Activated naive CD4-positive, alpha-beta T cell treated with anti-CD3 and anti-CD28 coated beads, Interleukin-2, amount 10 ng/mL, durations not matched to agents 7 days and 5 days (primary cell): ENCODE results near the gene ENPP7.
A peak's percentile ranks its signal among the peaks of the same experiment; 100 is the strongest.

Experiments
- CTCF ChIA-PET: fragments of 350-600 bp; sonication (Branson Sonifier 250); formaldehyde crosslinking; loops from one replicate; lab custom pipeline; 2021; ENCODE audit warnings: antibody characterized with exemption; lab: Charles Lee
- DNase-seq: peaks from one replicate; pipeline ENCODE4 v3.0.0-alpha.2; 2020
- H3K27ac Mint-ChIP-seq: one replicate; pipeline ENCODE4 v1.8.0; 2021; ENCODE audit warnings: mild to moderate bottlenecking, moderate library complexity, mixed read lengths
- H3K27me3 Mint-ChIP-seq: one replicate; pipeline ENCODE4 v1.8.0; 2021; ENCODE audit warnings: mild to moderate bottlenecking, mixed read lengths
- H3K36me3 Mint-ChIP-seq: one replicate; pipeline ENCODE4 v1.8.0; 2021; ENCODE audit warnings: mixed read lengths
- H3K4me1 Mint-ChIP-seq: one replicate; pipeline ENCODE4 v1.8.0; 2021; ENCODE audit warnings: mixed read lengths
- H3K4me3 Mint-ChIP-seq: one replicate; pipeline ENCODE4 v1.8.0; 2021; ENCODE audit warnings: mild to moderate bottlenecking, moderate library complexity, mixed read lengths
- H3K9me3 Mint-ChIP-seq: one replicate; pipeline ENCODE4 v1.8.0; 2021; ENCODE audit warnings: mixed read lengths

ENPP7 gene

GRCh38 chr17:79730769-79731483, at the start of gene ENPP7:
TSS of gene ENPP7 (plus strand) at chr17:79730943. CDS start at chr17:79731140, 197 bp downstream.
- CTCF ChIA-PET, result no interaction called here
- Mint-ChIP-seq H3K27ac (no peak within 1 kb of the TSS), H3K9me3 (no peaks in the 10 kb centered on the region), H3K4me1 (peaks cover 23% of the 10 kb centered on the region), H3K36me3 (no peaks in the 10 kb centered on the region), H3K4me3 (no peak within 1 kb of the TSS), H3K27me3 (no peaks in the 10 kb centered on the region)
- no peak for DNase-seq

GRCh38 chr17:79681101-79681621, 49.6 kb upstream of the ENPP7 start:
- CTCF ChIA-PET, result no interaction called here
- Mint-ChIP-seq H3K4me3 (no peak overlapping the region), H3K9me3 (no peaks in the 10 kb centered on the region), H3K27me3 (peaks cover 11% of the 10 kb centered on the region), H3K4me1 (no peaks in the 10 kb centered on the region), H3K36me3 (no peaks in the 10 kb centered on the region), H3K27ac (no peak overlapping the region)
- no peak for DNase-seq

- no peaks in the 10 kb centered on the region for H3K4me1 Mint-ChIP-seq
- peaks cover 11% of the 10 kb centered on the region for H3K27me3 Mint-ChIP-seq
- DNase-seq, result no peak
- CTCF ChIA-PET, result no interaction called here
- H3K27ac Mint-ChIP-seq, result no peak overlapping the region
- H3K9me3 Mint-ChIP-seq, result no peaks in the 10 kb centered on the region
- H3K4me3 Mint-ChIP-seq, result no peak overlapping the region
- H3K36me3 Mint-ChIP-seq, result no peaks in the 10 kb centered on the region
These were observed 49.0 kb upstream of the ENPP7 start for GRCh38 chr17:79681628-79682261.

GRCh38 chr17:79683365-79683764, 47.4 kb upstream of the ENPP7 start:
- no peak for DNase-seq
- CTCF ChIA-PET, result no interaction called here
- no peaks in the 10 kb centered on the region for H3K36me3 Mint-ChIP-seq
- H3K27ac Mint-ChIP-seq, result no peak overlapping the region
- H3K27me3 Mint-ChIP-seq, result peaks cover 11% of the 10 kb centered on the region
- H3K4me3 Mint-ChIP-seq, result no peak overlapping the region
- no peaks in the 10 kb centered on the region for H3K4me1 Mint-ChIP-seq
- H3K9me3 Mint-ChIP-seq, result no peaks in the 10 kb centered on the region

GRCh38 chr17:79684132-79684985, 46.4 kb upstream of the ENPP7 start:
- H3K27ac Mint-ChIP-seq, result no peak overlapping the region
- no peaks in the 10 kb centered on the region for H3K9me3 Mint-ChIP-seq
- no peaks in the 10 kb centered on the region for H3K4me1 Mint-ChIP-seq
- no peak for DNase-seq
- peaks cover 11% of the 10 kb centered on the region for H3K27me3 Mint-ChIP-seq
- CTCF ChIA-PET, result no interaction called here
- H3K4me3 Mint-ChIP-seq, result no peak overlapping the region
- no peaks in the 10 kb centered on the region for H3K36me3 Mint-ChIP-seq

- Mint-ChIP-seq H3K36me3 (no peaks in the 10 kb centered on the region), H3K9me3 (no peaks in the 10 kb centered on the region), H3K4me1 (no peaks in the 10 kb centered on the region), H3K4me3 (no peak overlapping the region), H3K27ac (no peak overlapping the region), H3K27me3 (peaks cover 11% of the 10 kb centered on the region)
- CTCF ChIA-PET, result no interaction called here
- no peak for DNase-seq
These were observed 45.6 kb upstream of the ENPP7 start for GRCh38 chr17:79685121-79685520.

GRCh38 chr17:79686476-79686875, 44.3 kb upstream of the ENPP7 start:
- Mint-ChIP-seq H3K27me3 (peaks cover 11% of the 10 kb centered on the region), H3K4me3 (no peak overlapping the region), H3K9me3 (no peaks in the 10 kb centered on the region), H3K36me3 (no peaks in the 10 kb centered on the region), H3K4me1 (no peaks in the 10 kb centered on the region), H3K27ac (no peak overlapping the region)
- no peak for DNase-seq
- CTCF ChIA-PET, result no interaction called here

GRCh38 chr17:79690466-79690865, 40.3 kb upstream of the ENPP7 start:
- peak overlapping the region; percentile 66 for H3K27ac Mint-ChIP-seq
- H3K4me3 Mint-ChIP-seq, result no peak overlapping the region
- CTCF ChIA-PET, result no interaction called here

GRCh38 chr17:79690988-79691836, 39.5 kb upstream of the ENPP7 start:
- Mint-ChIP-seq H3K27me3 (peaks cover 25% of the 10 kb centered on the region), H3K9me3 (no peaks in the 10 kb centered on the region), H3K27ac (no peak overlapping the region), H3K4me3 (no peak overlapping the region), H3K4me1 (no peaks in the 10 kb centered on the region), H3K36me3 (no peaks in the 10 kb centered on the region)
- CTCF ChIA-PET, result no interaction called here
- no peak for DNase-seq

More at GRCh38 chr17:79690466-79690865, 40.3 kb upstream of the ENPP7 start:
- Mint-ChIP-seq H3K36me3 (no peaks in the 10 kb centered on the region), H3K27me3 (peaks cover 18% of the 10 kb centered on the region), H3K9me3 (no peaks in the 10 kb centered on the region), H3K4me1 (no peaks in the 10 kb centered on the region)
- no peak for DNase-seq

GRCh38 chr17:79691931-79692330, 38.8 kb upstream of the ENPP7 start:
- CTCF ChIA-PET, result no interaction called here
- Mint-ChIP-seq H3K27ac (no peak overlapping the region), H3K4me1 (no peaks in the 10 kb centered on the region), H3K27me3 (peaks cover 33% of the 10 kb centered on the region), H3K4me3 (no peak overlapping the region), H3K36me3 (no peaks in the 10 kb centered on the region), H3K9me3 (no peaks in the 10 kb centered on the region)
- no peak for DNase-seq

GRCh38 chr17:79693419-79693818, 37.3 kb upstream of the ENPP7 start:
- no peaks in the 10 kb centered on the region for H3K4me1 Mint-ChIP-seq
- H3K36me3 Mint-ChIP-seq, result no peaks in the 10 kb centered on the region
- H3K9me3 Mint-ChIP-seq, result no peaks in the 10 kb centered on the region
- H3K27me3 Mint-ChIP-seq, result peaks cover 43% of the 10 kb centered on the region
- H3K27ac Mint-ChIP-seq, result no peak overlapping the region
- CTCF ChIA-PET, result no interaction called here
- no peak for DNase-seq
- H3K4me3 Mint-ChIP-seq, result no peak overlapping the region

- H3K27me3 Mint-ChIP-seq, result peaks cover 50% of the 10 kb centered on the region
- CTCF ChIA-PET, result no interaction called here
- H3K4me3 Mint-ChIP-seq, result no peak overlapping the region
- DNase-seq, result no peak
- no peak overlapping the region for H3K27ac Mint-ChIP-seq
- H3K36me3 Mint-ChIP-seq, result no peaks in the 10 kb centered on the region
- H3K4me1 Mint-ChIP-seq, result no peaks in the 10 kb centered on the region
- no peaks in the 10 kb centered on the region for H3K9me3 Mint-ChIP-seq
These were observed 35.4 kb upstream of the ENPP7 start for GRCh38 chr17:79695293-79695790.

GRCh38 chr17:79695797-79696609, 34.7 kb upstream of the ENPP7 start:
- Mint-ChIP-seq H3K27me3 (peaks cover 48% of the 10 kb centered on the region), H3K36me3 (no peaks in the 10 kb centered on the region), H3K4me1 (no peaks in the 10 kb centered on the region), H3K9me3 (no peaks in the 10 kb centered on the region), H3K27ac (no peak overlapping the region), H3K4me3 (no peak overlapping the region)
- CTCF ChIA-PET, result no interaction called here
- no peak for DNase-seq
